GM19438 (cell line): ENCODE results near the gene LHX2.

Source experiments
- ATAC-seq: cut with Tn5 transposase; IDR thresholded peaks from one replicate; pipeline ENCODE4 v1.9.1; 2021; ENCODE audit warnings: low read depth; ENCODE audit not compliant: unreplicated experiment

The LHX2 gene

DNA sequence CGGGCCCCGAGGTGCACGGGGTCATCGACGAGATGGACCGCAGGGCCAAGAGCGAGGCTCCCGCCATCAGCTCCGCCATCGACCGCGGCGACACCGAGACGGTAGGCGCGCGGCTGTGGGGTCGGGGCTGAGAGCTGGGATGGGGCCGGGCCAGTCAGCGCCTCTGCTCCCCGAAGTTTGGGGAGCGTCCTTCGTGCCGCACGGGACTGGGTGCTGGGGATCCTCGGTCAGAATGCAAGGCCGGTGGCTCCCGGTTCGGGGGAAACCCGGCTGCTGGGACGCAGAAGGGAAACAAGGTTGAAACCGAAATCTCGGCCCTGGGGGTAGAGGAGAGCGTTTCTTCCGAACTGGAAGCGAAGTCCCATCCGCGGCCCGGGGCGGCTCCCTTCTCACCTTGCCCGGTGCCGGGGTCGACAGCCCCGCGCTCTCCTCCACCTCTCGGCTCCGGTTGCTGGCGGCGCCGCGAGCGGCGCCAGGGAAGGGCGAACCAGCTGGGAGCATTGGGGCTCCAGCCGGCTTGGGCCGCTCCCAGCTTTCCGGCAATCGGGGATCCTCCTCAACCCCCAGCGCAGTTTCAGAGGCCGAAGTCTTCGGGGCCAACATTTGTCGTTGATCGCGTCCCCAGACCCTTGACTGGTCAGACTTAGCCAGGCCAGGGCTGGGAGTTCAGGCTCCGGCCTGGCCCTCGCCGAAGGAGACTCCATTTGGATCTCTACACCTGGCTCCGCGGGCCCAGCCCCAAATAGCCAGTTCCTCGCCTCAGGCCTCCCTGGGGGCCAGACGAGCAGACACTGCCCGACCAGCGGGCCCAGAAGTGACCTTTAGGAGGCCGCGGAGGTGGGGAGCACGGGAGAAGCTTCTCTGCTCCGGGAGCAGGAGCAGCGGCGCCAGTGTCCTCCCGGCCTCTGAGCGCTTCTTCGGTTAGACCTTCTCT lies 1.1 kb downstream of the LHX2 start:
- ATAC-seq = no peak

DNA sequence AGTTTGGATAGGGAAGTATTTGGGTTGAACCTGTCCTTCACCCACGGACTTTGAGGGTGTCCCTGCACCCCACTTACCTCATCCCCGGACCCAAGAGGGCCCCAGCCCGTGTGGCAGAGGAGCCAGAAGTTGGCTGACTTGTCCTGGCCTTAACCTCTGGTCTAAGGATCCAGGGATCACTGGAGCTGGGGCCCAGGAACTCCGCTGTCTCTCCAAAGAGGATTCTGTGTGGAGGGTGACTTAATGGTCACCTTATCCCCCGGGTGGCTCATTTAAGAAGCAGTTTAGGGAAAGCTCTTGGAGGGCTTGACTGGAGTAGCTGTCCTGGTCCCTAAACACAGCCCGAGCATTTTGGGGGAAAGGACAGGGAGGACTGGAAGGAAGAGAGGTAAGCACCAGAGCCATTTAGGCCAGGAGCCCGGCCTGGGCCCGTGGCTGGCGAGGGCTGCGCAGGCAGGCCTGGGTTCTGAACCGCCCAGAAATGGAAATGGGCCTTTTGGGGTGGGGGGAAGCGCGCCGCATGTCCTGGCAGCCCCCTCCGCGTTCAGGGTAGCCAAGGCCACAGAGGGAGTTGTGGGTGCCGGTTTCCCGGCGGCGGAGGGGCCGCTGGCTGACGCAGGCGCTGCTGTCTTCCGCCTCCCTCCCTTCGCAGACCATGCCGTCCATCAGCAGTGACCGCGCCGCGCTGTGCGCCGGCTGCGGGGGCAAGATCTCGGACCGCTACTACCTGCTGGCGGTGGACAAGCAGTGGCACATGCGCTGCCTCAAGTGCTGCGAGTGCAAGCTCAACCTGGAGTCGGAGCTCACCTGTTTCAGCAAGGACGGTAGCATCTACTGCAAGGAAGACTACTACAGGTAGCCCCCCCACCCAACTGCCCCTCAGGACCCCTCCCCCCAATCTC lies 2.0 kb downstream of the LHX2 start:
- no peak for ATAC-seq

DNA sequence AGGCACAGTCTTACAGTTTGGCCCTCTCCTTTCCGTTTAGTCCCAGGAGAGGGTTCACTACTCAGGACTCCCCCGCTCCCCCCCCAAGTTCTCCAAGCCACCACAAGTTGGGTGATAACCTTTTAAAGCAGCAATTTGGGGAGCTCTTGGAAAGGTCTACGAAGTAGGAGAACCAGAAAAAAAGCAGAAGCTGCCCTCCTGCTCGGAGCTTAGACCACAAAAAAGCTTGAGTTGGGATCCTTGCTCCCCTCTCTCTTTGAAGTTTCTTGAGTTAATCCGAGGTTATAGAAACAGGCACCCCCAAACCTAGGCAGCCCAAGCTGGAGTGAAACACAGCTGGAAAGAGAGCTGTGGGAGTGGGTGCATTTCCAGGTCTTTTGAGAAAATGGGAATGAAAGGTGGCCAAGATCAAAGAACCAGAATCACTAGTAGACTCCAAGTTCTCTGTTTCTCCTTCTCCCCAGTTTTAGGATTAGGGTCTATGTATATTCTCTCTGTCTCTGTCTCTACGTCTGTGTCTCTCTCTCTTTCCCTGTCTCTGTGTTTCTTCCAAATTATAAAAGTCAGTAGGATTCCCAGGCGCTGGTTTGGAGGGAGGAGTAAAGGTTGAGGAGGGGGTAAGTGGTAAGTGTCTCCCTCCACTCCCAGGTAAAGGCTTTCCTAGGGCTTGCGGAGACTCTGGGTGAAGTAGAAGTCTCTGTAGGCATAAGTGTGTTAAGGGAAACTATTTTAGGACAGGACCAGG lies 2.8 kb downstream of the LHX2 start:
- ATAC-seq = no peak

DNA sequence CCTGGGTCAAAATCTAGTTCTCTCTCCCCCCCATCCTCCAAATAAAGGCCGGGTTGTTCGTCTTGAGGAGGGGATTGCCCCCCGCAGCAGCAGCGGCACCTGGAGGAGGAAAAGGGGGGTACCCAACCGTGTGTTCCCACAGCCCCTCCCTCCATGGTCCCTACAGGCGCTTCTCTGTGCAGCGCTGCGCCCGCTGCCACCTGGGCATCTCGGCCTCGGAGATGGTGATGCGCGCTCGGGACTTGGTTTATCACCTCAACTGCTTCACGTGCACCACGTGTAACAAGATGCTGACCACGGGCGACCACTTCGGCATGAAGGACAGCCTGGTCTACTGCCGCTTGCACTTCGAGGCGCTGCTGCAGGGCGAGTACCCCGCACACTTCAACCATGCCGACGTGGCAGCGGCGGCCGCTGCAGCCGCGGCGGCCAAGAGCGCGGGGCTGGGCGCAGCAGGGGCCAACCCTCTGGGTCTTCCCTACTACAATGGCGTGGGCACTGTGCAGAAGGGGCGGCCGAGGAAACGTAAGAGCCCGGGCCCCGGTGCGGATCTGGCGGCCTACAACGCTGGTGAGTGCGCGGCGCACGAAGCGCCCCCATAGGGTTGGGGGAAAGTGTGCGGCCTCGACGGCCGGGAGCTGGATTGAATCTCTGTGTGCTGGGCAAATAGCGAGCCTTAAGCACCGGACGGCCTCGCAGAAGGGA lies 3.5 kb downstream of the LHX2 start:
- no peak for ATAC-seq

DNA sequence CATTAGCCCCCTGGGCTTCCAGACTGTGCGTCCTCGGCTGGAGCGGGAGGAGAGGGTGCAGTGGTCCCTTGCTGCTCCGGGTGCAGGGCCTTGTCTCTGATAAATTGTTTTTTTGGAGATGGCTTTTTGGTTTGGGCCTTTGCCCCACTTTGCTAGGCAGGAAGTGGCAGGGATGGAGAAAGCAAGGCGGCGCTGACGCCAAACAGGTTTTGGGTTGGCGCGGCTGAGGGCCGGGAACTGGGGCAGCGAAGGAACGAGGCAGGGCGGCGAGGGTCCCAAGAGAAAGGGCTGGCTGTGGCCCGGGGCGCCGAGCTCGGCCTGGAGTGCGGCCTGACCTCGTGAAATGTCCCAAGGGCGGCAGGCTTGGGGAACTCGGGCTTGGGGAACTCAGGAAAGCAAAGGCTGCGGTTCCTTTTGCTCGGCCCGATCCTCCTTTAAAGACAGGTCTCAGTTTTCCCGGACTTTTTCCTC lies 4.1 kb downstream of the LHX2 start:
- no peak for ATAC-seq

DNA sequence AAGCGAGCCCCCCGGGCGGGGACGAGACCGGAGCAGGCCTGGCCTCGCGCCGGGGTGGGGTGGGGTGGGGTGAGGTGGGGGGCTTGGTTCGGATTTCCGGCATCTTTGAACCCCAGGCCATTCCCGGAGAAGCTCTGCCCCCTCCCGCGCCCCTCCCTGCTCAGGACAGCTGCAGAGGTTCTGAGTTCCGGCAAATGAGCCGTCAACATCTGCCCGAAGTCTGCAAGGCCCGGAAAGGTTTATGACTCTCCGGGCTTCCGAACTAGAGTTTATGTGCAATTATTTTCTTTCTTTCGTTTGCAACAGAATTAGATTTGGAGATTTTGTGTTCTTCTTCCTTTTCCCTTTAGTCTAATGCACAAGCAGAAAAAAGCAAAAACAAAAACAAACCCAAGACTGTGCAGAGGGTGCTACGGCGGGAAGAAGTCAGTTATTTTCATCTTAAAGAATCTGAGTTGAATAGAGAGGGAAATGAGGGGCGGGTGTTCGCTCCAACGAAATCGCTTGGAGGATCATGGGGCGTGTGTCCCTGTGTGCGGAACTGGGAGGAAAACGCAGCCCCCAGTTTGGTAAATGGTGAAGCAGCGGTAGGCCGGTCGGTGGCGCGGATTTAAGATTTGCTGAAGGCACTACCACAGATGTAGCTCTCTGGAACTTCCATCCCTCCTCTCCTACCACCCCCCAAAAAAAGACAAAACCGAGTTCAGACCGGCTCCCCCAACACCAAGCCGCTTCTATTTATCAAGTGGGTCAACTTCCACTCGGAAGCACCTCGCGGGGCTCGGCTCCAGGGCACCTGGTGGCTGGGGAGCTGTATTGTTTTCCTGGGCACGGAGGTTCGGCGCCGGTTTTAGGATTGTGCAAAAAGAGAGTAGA lies 4.8 kb downstream of the LHX2 start:
- ATAC-seq = no peak

DNA sequence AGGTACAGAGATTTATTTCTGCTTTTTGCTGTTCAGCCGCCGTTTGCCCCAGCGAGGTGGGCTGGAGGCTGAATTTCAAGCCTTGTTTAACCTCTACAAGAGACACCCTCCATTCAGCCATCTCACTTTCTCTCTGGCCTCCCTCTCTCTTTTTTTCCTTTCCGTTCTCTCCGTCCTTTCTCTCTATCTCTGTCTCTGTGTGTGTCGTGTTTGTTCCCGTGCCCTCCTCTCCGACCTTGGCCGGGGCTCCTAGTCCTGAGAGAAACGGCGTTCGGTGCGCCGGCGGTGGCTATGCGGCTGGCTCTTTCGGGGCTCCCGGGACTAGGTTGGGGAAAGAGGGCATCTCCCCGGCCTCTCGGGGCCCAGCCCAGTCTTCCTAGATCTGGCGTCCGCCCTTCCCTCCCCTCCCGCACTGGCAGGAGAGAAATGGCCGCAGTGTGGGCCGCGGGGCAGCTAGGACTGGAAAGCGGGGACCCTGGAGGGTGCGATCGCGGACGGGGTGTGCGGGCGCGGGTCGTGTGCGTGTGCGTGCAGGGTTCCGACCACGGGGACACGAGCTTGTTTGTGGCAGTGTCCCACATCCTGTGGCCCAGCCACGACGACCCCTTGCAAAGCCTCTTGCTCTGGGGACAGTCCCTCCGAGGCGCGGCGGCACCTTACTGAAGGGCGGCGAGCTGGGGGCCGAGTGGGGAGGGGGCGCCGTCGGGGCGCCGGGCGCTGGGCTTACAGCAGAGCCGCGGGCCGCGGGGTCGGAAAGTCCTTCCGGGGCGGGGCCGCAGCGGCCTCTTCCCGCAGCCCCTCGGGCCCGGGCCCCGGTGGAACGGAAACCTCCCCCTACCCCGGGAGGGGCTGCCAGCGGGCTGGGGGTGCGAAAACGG lies 5.7 kb downstream of the LHX2 start:
- ATAC-seq = no peak

DNA sequence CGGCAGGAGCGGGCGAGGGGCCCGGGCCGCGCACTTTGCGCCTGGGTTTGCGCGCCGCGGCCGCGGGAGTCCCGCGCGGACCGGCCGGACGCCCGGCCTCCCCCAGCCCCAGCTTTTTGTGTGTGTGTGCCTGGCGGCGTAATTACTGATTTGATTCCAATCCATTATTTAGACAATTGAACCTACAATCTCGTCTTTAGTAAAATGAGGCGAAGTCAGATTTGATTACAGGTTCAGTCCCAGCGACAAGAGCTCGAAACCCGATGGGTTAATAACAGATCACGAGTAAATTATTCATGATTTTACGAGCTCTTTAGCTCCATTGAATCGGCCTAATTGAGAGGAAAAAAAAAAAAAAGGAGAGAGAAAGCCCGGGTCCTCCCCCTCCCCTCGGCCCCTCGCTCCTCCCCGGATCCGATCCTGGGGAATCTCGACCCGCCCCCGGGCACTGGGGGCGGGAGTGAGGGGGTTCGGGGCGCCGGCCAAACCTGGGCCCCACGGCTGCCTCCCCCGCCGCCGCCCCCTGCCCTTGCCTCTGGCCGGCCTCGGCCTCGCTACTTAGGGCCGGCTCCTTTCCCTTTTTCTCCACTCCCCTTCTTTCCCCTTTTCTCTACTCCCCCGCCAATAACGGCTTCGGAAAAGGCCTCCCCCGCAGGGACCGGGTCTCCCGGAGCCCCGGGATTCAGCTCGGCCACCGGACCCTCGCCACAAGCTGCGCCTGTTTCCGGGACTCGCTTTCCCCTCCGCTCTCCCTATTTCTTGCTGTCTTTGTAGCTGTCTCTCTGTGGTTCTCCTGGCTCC lies 6.6 kb downstream of the LHX2 start:
- no peak for ATAC-seq

DNA sequence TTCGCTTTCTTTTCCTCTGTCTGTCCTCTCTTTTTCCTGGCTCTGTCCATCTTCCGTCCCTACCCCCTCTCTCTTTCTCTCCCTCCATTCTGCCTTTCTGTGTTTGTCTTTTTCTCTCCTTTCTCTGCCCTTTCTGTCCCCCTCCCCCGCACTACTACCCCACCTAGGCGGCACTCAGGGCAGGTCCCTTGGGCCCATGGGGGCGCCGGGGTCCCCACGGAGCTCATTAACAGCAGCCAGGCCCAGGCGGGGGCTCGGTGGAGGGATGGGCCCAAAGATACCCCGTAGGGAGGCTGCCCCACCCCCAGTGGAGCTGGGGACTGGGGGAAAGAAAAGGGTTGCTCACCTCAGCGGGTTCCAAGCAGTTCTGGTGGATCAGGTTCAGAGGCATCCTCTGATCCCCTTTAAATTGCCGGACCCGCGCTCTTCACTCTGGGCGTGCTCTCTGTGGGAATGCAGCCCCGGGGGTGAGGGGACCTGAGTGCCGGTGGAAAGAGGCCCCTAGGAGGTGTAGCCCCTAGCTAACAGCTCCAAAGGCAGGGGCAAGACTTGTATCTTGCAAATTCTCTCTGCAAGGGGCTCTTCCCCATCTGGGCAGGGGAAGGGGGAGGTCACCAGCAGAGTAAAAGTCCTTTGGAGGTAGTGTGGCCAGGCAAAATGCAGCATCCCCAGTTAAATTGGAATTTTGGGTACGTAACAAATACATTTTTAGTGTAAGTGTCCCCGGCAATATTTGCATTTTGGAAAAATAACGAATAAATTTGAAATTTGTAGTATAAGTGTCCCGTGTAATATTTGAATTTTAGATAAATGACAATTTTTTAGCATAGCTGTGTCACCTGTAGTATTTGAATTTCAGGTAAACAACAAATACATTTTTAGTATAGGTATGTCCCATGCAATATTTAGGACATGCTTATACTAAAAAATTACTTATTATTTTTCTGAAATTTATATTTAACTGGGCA lies 7.4 kb downstream of the LHX2 start:
- no peak for ATAC-seq

DNA sequence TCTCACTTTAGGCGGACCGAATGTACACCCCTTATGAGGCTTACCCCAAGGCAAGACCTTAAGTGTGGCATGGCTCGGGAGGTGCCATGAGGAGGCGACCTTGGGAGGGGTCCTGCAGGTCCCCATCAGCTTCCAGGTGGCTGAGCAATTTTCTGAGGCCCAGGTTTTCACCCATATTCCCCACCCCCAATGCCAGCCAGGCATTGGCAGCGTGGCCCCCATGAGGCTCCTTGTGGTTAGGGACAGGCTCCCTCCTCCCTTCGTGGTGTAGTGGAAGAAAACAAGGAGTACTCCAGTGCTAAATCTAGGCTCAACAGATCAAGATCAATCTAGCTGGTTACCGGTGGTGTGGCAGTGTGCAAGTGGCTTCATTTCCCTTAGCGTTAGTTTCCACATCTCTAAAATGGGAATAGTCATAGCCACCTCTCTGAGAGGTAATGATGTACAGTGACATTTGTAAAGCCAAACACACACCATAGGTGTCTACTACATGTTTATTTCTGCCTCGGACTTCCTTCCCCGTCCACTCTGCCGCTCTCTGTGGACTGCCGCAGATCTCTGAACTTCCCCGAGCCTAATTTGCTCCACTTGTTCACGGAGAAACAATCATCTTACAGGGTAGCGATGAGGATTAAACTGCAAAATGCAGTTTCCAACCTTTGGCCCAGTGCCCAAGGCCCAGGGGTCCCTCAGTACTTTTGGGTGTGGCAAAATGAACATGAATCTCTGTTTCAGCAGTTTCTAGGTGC lies 8.4 kb downstream of the LHX2 start:
- ATAC-seq = no peak

DNA sequence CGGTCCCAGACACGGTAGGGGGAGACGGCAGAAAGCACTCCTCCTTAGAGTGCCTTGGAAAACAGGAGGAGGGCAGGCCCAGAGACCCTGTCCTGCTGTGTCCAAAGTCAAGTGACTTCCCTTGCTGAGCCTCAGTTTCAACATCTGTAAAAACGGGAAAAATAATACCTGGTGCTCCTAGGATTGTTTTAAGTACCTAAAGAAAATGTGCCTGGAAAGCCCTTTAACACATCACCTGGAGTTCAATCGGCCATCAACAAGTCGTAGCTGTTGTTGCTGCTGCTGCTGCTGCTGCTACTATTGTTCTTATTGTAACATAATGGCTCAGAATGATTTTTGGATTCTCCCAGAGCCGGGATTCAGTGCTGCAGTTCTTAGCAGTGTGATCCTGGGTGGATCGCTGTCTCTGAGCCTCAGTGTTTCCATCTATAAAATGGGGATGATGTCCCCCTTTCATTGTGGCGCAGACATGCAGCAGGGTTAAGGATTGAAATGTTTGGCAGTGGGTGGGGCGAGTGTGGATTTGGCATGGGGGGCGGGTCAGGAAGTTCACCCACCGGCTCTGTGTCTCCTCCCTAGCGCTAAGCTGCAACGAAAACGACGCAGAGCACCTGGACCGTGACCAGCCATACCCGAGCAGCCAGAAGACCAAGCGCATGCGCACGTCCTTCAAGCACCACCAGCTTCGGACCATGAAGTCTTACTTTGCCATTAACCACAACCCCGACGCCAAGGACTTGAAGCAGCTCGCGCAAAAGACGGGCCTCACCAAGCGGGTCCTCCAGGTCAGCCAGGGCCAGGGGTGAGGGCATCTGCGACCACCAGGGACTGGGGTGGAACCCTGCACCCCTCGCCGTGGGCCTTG lies 9.2 kb downstream of the LHX2 start:
- ATAC-seq = no peak

DNA sequence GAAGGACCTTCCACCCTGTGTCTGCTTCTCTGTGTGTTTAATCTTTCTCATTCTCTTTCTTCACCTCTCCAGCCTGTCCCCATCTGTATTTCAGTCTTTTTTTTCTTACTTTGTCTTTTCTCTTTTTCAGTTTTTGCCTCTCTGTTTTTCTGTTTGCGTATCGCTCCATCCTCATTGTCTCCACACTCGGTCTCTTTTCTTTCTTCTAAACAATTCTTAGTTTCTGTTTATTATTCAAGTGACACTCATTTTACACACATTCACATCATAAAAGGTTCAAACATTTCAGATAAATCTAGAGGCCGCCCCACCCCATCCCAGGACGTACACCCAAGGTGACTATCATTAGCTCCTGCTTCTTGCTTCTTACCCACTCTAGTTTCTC lies 9.8 kb downstream of the LHX2 start:
- ATAC-seq = no peak

DNA sequence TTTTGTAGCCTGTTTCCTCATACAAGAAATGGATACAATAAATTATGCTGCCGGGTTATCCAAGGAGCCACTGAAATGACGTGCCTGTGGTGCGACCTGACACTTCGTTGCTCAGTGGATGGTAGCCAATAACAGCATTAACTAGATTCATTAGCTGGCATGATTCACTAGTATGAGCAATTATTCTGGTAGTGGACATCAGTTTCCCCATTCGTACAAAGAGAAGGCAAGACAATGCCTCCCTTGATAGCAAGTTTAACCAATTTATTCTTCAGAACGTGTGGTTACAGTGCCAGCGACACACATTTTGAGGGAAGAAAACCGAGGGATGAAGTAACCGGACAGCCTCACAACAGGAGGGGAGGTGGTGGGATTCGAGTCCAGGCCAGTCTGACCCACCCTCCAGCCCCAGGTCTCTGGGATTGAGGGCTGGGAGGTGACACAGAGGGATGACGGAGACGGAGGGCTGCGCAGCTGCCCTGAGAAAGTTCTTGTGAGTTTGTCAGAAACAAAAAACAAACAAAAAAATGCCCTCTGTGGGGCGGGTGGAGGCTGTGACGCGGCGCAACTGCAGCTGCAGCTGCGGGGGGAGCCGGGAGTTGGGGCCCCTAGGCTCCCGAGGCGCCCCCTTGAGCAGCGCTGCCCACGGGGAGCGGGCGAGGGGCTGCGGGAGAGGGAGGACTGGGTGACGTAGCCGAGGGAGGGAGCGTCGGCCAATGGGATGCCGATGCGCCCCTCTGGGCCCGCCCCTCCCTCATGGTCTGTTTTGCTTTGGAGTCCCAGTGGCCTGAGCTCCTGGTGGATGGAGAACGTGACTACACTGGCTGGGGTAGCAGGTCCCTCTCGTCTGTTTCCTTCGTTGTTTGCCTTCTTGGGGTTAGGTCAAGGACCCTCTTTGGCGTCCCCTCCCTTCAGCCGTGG lies 10.9 kb downstream of the LHX2 start:
- ATAC-seq = no peak

DNA sequence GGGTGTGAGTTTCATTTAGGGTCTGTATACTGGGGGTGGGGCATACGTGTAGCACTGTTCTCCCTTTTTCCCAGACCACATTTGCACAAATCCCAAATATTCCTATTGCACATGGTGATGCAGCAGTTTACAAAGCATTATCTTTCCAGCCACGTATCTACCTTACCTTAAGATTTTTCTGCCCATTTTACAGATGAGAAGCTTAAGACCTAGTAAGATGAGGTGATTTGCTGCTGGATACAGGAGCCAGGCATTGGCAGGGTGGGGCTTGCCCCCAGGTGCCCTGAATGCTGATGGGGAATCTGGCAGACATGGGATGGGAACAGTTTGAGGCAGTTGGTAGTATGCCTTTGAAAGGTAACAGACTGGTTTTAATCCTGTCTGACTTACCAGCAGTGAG lies 12.5 kb downstream of the LHX2 start:
- ATAC-seq = no peak
